Esophagus squamous epithelium (tissue), 4 donors: ENCODE measurements around the gene CELF2.

Experiments used
- CTCF ChIP-seq, 6 experiments: fragments of 450-650 bp in 4 of 6; fragments of 200-600 bp in 2 of 6; sonication (generic) in 2 of 6; IDR thresholded peaks; one replicate each; pipeline ENCODE4 v1.5.1; 2016 to 2019; ENCODE audit warnings: antibody characterized with exemption in 6 of 6, mild to moderate bottlenecking in 4 of 6, moderate library complexity in 4 of 6
- POLR2A ChIP-seq, 4 donors: fragments of 450-650 bp; IDR thresholded peaks; one replicate each; pipeline ENCODE4 v1.6.1; 2017; ENCODE audit warnings: antibody characterized with exemption in 4 of 4, mild to moderate bottlenecking in 4 of 4, moderate library complexity in 3 of 4

GRCh38 chr10:11034762-11035161 lies 17.1 kb downstream of the CELF2 start:
- no peak for TF ChIP-seq CTCF (IDR thresholded peaks at IDR 0.05)
- no peak for TF ChIP-seq POLR2A (IDR thresholded peaks at IDR 0.05)
